SIG-M5 treated with dmso at 0.1 percent for 504 hours (cell line): ENCODE results near the gene KLK12.

Source experiments
- DNase-seq: peaks from one replicate; lab custom pipeline; 2025; ENCODE audit not compliant: unreplicated experiment; lab: John Stamatoyannopoulos, UW

Gene KLK12

GRCh38 chr19:50983625-50984292 lies 51.0 kb downstream of the KLK12 start, which contains the start of gene KLK7:
Gene KLK7 (minus strand): TSS chr19:50983917. CDS start chr19:50982399, 1,518 bp downstream.
- no peak for DNase-seq

- no peak for DNase-seq
Measured at GRCh38 chr19:50982186-50982585, 52.6 kb downstream of the KLK12 start.

GRCh38 chr19:50981587-50982146 lies 53.1 kb downstream of the KLK12 start:
- no peak for DNase-seq

GRCh38 chr19:50980208-50980607 lies 54.6 kb downstream of the KLK12 start:
- no peak for DNase-seq

- no peak for DNase-seq
Measured at GRCh38 chr19:50979758-50980157, 55.0 kb downstream of the KLK12 start.
